Hematopoietic multipotent progenitor cell treated with erythropoietin and hydrocortisone succinate and interleukin-3 and kit ligand, for 17 days (in vitro differentiated cells): ENCODE data around the gene SNAPC1.
"Not testable (repeated sequence)": the region's sequence is repeated elsewhere in the genome, so short reads cannot be mapped to it uniquely, and the experiment has no call there.

Experiments used
- DNase-seq: peaks from one replicate; pipeline ENCODE4 v3.0.0-alpha.2; 2015; ENCODE audit warnings: low spot score

SNAPC1 gene

GRCh38 chr14:61749867-61750266, 12.4 kb upstream of the SNAPC1 start:
- DNase-seq, result no peak

GRCh38 chr14:61750708-61751474, 11.3 kb upstream of the SNAPC1 start:
- DNase-seq, result peak; percentile 83

GRCh38 chr14:61751475-61751989, 10.7 kb upstream of the SNAPC1 start:
- no peak for DNase-seq

- DNase-seq, result no peak
Measured at GRCh38 chr14:61752626-61753025, 9.6 kb upstream of the SNAPC1 start.

GRCh38 chr14:61753631-61754030, 8.6 kb upstream of the SNAPC1 start:
- no peak for DNase-seq

- DNase-seq, result no peak
Measured at GRCh38 chr14:61754627-61755381, 7.4 kb upstream of the SNAPC1 start.

GRCh38 chr14:61755382-61755742, 6.9 kb upstream of the SNAPC1 start:
- not testable (repeated sequence) for DNase-seq

GRCh38 chr14:61756135-61756534, 6.1 kb upstream of the SNAPC1 start:
- DNase-seq, result no peak

GRCh38 chr14:61759878-61760277, 2.3 kb upstream of the SNAPC1 start:
- no peak for DNase-seq

- DNase-seq, result no peak
Measured at GRCh38 chr14:61761557-61761956, 663 bp upstream of the SNAPC1 start.

GRCh38 chr14:61764342-61765122, 2.3 kb downstream of the SNAPC1 start:
- DNase-seq, result no peak

GRCh38 chr14:61765225-61765943, 3.2 kb downstream of the SNAPC1 start:
- DNase-seq, result no peak

GRCh38 chr14:61766151-61766550, 3.9 kb downstream of the SNAPC1 start:
- DNase-seq, result no peak

- no peak for DNase-seq
Measured at GRCh38 chr14:61768240-61768639, 6.0 kb downstream of the SNAPC1 start.

- DNase-seq, result no peak
Measured at GRCh38 chr14:61769893-61770292, 7.7 kb downstream of the SNAPC1 start.

- no peak for DNase-seq
Measured at GRCh38 chr14:61774861-61775260, 12.6 kb downstream of the SNAPC1 start.

- DNase-seq, result no peak
Measured at GRCh38 chr14:61780125-61780524, 17.9 kb downstream of the SNAPC1 start.

GRCh38 chr14:61797309-61797708, 35.1 kb downstream of the SNAPC1 start:
- no peak for DNase-seq

- no peak for DNase-seq
Measured at GRCh38 chr14:61802010-61802568, 39.9 kb downstream of the SNAPC1 start.

- no peak for DNase-seq
Measured at GRCh38 chr14:61803755-61804154, 41.5 kb downstream of the SNAPC1 start.

- no peak for DNase-seq
Measured at GRCh38 chr14:61805451-61805850, 43.2 kb downstream of the SNAPC1 start.
